GM18511 (cell line): ENCODE data around the gene RASIP1.
"Not testable (repeated sequence)": the region's sequence is repeated elsewhere in the genome, so short reads cannot be mapped to it uniquely, and the experiment has no call there.

Source experiments
- ATAC-seq: cut with Tn5 transposase; IDR thresholded peaks from one replicate; pipeline ENCODE4 v1.9.1; 2021; ENCODE audit warnings: mild to moderate bottlenecking, moderate library complexity; ENCODE audit not compliant: unreplicated experiment

The RASIP1 gene

DNA sequence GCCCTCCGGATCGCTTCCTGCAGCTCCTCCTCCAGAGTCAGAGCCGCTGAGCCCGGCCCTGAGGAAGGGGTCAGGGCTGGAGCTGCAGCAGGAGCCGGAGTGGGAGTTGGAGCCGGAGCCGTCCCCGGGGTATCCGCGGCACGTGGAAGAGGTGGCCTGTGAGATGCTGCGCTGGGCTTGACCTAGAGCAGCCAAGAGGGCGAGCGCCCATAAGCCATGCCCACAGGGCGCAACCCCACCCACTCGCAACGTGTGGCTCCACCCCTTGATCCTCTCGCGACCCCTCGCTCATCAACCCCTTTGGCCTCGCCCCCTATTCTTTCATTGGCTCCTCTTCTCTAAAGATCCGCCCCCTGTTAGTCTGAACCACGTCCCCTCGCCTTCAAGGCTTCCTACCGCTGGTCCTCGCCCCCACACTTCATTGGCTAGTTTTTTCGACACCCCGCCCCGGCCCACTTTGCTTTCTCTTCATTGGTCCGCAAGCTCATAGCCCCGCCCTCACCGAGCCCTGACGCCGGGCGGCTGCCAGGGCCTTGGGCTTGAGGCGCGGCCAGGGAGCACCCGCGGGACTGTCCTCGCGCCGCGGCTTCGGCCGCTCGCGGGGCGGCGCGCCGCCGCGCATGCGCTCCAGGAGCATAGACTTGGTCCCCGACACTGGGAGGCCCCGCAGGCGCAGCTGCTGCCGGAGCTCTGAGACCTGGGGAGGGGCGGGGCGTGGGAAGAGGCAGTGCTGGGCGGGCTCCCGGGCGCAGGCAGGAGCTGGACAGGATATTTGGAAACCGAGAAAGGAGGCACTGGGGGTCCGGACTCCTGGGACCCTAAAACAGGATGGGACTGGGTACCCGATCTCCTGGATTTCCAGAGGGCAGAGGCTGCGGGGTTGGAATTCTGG lies 26.3 kb downstream of the RASIP1 start:
- peak; percentile 93 for ATAC-seq

DNA sequence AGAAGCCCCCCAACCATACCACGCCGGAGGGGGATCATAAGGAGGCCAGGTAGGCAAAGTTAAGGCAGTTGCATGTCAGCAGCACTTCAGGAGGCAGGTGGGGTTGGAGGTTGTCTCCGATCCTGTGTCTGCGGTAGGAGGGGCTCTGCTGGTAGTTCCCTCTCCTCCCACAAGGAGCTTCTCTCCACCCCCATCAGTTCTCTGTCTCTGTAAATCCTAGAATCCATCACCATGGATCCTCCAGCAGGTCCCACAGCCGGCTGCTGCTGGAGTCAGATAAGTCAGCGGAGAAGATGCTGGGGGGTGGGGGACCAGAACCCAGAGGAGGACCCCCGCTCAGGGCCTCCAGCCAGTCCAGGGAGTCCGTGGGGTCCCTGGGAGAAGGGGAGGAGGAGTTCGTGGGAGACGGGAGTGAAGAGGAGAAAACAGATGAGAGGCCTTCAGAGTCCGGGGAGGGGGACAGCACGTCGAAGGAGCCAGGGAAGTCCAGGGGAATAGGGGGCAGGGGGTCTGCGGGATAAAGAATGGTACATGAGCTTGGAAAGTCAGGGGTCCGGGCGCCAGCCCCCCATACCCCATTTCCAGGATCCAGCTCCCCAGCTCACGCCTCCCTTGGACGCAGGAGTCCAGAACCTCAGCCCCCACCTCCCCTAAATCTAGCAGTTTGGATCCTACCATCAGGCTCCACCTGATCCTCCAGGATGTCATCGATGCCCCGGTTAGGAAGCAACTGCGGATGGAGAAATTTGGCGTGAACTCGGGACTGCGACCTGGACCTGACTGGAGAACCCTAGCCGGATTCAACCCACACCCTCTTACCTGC lies 27.2 kb downstream of the RASIP1 start:
- no peak for ATAC-seq

DNA sequence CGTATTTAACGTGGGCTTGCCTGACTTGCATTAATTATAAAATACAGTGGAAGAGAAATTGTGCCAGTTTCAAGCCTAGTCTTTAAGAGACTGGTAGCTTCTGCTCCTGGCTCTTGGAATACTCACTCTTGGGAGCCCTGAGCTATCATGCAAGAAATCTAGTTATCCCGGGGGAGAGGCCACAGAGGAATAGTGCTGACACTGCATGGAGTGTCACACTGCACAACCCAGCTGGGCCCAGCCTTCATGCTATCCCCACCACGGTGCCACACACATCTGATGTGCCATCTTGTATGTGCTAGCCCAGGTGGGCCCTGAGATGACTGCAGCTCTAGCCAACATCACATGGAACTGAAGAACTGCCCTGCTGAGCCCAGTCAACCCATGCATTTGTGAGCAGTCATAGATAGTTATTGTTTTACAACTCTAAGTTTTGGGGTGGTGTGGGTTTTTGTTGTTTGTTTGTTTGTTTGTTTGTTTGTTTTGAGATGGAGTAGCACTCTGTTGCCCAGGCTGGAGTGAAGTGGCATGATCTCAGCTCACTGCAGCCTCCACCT lies 29.2 kb downstream of the RASIP1 start:
- no peak for ATAC-seq

DNA sequence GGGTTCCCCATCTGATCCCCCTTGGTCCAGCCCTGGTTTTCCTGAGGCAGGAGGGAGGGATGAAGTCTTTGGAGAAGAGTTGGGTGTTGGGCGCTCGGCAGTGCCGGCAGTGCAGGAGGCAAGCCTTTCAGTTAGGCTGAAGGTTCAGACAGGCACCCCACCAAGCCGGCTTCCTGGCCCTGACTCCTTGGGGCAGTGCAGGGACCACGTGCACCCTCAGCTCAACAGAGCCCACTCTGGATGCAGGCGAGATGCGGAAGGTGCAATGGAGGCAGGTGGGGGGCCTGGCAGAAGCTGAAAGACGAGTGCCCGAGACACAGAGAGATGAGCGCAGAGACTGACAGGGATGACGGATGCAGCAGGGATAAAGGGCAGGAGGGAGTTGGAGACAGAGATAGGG lies 31.9 kb downstream of the RASIP1 start:
- ATAC-seq = no peak

DNA sequence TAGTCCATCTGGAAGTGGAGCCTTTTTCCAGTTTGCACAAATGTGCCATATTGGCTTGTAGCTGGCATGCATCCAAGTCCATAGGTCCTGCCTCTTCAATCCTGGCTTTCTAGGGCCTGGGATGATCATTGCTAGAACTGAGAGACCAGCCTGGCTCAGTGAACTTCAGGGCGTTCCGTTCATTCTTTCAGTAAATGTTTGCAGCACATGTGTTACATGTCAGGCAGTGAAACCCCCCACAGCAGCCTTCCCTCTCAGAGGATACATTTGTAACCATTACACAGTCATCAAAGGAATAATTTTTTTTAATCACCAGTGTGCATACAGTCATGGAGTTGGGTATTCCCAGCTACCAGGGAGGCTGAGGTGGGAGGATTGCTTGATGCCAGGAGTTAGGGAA lies 35.0 kb downstream of the RASIP1 start:
- no peak for ATAC-seq

DNA sequence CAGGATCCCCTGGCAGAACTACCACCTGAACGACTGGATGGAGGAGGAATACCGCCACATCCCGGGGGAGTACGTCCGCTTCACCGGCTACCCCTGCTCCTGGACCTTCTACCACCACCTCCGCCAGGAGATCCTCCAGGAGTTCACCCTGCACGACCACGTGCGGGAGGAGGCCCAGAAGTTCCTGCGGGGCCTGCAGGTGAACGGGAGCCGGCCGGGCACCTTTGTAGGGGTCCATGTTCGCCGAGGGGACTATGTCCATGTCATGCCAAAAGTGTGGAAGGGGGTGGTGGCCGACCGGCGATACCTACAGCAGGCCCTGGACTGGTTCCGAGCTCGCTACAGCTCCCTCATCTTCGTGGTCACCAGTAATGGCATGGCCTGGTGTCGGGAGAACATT lies 37.1 kb downstream of the RASIP1 start:
- ATAC-seq = no peak

DNA sequence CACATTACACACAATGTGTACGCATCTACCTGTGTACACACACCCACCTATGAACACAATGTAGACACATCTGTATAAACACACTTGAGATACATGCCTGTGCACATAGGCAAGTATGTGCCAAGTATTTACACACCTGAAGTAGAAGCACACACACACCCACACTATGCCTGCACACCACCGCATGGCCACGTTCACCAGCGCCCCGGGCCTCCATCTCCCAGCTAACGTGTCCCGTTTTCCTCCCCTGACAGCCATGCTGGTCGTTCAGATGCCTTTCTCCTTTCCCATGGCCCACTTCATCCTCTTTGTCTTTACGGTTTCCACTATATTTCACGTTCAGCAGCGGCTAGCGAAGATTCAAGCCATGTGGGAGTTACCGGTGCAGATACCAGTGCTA lies 37.7 kb downstream of the RASIP1 start:
- ATAC-seq = no peak

DNA sequence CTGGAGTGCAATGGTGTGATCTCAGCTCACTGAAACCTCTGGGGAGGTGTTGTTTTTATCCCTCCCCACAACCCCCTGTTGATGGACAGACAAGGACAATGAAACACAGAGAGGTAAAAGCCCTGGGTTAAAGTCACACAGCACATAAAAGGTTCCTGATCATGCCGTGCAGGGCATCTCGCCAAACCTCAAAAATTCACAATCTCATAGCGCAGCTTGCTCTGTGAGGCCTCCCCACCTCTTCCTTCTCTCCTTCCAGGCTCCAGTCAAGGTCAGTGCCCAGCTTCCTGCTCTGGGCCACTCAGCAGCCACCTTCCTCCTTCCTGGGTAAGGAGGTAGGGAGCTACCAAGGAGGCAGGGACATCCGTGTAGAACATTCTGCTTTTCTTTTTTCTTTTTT lies 42.4 kb downstream of the RASIP1 start:
- no peak for ATAC-seq

DNA sequence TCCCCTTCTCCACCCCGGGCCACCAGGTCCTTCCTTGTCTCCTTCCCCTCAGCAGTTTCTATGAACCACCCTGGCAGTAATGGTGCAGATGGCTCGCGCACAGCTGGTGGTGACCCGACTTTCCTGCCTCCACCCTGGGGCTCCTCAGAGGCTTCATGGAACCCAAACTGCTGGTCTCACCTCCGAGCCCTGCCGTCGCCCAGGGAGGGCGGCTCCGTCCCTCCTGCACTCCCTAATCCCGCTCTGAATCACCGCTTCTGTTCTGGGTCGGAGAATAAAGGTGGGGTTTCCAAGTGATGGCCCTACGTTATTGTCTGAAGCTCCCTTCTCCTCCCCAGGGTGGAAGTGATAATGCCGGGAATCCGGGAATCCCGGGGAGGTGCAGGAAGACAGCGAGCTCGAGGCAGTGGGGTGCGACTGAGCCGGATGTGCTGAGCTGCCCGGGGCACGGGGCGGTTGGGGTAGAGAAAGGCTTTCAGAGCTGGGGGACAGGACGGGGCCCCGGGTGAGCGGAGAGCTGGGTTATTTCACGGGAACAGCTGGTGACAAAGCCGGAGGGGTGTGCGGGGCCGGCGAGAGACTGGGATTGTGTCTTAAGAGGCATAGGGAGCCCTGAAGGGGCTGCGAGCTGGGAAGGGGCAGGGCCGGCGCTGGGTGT lies 43.9 kb downstream of the RASIP1 start:
- no peak for ATAC-seq

DNA sequence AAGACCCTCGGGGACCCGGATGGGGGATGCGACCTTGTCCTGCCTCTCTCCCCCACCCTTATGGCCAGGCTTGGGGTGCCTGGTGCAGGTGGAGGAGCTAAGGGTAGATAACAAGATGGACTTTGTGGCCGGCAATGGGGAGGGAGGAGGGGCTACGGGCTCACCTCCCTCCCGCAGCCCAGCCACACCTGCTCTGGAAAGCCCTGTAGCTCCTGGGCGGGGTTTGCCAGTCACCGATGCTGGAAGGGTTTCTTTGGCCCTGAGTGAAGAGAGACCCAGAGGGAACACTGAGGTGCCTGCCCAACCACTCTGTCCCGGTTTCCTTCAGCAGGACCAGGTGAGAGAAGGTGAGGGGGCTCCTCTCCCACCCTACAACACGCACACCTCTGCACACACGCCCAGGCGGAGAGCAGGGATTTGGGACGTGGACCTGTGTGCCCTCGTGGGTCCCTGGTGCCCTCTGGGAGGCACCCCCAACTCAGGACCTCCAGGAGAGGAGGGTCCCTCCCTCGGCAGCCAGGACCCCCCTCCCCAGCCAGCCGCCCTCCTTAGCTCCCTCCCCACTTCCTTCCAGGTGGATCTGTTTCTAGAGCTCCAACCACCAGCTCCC lies 44.6 kb downstream of the RASIP1 start, which contains the start of gene FUT2:
FUT2 (plus strand) TSS at position 229 of the 610 bp plus-strand sequence. CDS start 6,986 bp downstream, outside the sequence.
- ATAC-seq = no peak

DNA sequence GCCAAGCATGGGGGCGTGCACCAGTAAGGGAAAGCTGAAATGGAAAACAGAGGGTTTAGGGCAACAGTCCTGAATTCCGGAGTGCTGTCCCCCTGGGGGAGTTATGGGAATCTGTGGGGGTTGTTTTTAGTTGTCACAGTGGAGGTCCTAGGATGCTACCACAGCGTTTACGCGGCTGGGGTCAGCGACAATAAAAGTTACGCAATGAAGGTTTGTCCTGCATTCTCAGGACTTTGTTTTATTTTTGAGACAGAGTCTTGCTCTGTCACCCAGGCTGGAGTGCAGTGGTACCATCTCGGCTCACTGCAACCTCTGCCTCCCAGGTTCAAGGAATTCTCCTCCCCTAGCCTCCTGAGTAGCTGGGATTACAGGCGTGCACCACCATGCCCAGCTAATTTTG lies 46.8 kb downstream of the RASIP1 start:
- ATAC-seq = not testable (repeated sequence)

DNA sequence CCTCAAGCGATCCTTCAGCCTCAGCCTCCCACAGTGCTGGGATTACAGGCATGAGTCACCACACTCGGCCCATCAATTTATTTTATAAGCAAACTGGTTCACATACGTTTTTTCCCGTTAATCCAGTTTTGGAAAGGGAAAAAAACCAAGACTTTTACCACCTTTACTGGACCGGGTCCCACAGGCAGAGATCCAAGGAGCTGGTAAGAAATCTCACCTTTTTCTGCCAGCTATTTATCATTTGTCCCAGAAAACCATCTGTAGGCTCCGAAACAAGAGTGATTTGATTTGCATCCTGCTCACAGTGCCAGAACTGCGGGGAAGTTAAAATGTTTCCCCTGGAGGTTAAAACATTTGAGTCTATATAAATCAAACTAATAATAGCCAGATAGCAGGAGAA lies 51.0 kb downstream of the RASIP1 start:
- no peak for ATAC-seq

DNA sequence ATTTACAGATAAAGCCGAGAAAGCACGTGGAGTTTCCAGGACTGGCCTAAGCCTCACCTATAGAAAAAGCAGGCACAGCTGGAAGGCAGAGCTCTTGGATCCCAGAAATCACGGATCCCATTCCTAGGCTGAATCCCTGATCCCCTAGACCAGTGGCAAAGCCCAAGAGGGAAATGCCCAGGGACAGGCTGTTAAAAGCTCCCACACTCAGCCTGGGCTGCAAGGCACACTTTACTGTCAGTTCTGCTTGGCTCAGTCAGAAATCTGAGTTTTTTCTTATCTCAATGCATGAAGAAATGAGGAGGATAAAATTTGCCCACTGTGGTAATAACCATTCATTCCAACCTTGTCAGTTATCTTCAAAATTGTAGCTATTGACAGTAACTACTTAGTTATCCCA lies 52.6 kb downstream of the RASIP1 start:
- no peak for ATAC-seq

DNA sequence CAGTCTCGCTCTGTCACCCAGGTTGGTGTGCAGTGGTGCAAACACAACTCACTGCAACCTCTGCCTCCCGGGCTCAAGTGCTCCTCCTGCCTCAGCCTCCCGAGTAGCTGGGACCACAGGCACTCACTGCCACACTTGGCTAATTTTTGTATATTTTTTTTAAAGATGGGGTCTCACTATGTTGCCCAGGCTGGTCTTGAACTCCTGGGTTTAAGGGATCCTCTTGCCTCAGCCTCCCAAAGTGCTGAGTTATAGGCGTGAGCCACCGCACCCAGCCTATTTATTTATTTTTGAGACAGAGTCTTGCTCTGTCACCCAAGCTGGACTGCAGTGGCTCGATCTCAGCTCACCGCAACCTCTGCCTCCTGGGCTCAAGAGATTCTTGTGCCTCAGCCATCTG lies 53.8 kb downstream of the RASIP1 start:
- ATAC-seq = not testable (repeated sequence)

DNA sequence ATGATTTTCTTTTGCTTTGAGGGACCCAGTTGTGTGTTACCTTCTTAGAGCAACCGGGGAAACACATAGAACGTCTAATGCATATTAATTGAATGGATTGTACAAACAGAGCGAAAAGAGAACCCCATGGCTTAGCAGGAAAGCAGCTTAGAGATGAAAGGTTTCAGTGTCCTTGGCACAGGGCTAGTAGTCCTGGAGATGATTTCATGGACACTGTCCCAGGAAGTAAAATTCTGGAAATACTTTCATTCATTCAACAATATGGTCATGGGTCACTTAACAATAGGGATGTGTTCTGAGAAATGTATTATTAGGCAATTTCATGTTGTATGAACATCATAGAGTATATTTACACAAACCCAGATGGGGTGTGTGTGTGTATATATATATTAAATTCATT lies 54.3 kb downstream of the RASIP1 start:
- no peak for ATAC-seq

DNA sequence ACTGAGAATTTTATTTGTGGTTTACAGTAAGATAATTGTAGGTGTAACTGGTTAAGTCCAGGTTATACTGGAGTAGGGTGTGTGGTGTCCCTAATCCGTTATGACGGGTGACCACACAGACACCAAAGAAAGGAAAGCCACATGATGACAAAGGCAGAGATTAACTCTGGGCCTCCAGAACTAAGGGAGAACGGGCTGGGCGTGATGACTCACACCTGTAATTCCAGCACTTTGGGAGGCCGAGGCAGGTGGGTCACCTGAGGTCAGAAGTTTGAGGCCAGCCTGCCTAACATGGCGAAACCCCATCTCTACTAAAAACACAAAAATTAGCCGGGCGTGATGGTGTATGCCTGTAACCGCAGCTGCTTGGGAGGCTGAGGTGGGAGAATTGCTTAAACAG lies 54.8 kb downstream of the RASIP1 start:
- no peak for ATAC-seq

DNA sequence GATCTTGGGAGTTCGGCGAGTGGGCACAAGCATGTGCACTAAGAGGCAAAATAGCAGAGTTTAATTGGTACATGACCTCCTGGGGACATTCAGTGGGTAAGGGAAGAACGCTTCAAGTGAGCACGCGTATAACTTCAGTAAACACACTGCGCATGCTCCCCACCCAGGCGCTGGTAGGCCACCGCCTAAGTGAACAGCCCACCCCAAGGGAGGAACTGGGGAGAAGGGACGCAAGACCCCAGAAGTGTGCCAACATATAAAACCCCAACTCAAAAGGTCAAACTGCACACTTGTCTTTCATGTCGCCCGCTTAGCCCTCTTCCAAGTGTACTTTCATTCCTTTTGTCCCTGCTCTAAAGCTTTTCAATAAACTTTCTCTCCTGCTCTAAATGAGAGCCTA lies 57.1 kb downstream of the RASIP1 start:
- no peak for ATAC-seq

DNA sequence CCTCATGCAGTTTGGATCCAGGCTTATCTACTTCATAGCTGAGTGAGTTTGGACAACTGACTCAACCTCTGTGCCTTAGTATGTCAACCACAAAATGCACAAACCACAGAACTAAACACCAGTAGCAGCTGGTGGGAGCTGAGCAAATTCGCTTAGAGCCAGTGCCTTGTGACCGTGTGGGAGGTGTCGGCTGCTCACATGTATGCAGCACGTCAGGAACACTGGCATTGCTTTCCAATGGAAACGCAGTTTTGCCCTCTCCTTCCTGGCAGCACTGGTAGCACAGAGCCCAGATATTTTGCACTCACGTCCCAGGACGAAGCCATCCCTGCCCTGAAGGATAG lies 59.3 kb downstream of the RASIP1 start:
- no peak for ATAC-seq

DNA sequence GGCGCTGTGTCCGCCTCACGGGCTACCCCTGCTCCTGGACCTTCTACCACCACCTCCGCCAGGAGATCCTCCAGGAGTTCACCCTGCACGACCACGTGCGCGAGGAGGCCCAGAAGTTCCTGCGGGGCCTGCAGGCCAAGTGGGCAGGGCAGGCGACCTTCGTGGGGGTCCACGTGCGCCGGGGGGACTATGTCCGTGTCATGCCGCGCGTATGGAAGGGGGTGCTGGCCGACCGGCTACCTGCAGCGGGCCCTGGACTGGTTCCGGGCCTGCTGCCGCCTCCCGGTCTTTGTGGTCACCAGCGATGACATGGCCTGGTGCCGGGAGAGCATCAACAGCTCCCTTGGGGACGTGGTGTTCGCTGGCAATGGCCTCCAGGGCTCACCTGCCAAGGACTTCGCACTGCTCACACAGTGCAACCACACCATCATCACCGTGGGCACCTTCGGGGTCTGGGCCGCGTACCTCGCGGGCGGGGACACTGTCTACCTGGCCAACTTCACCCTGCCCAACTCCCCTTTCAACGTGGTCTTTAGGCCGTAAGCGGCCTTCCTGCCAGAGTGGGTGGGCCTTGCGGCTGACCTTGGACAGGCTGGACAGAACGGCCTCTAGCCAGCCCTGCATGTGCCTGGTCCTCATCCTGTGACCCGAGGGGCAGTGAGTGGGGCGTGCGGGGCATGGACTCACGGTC lies 59.8 kb downstream of the RASIP1 start:
- no peak for ATAC-seq

DNA sequence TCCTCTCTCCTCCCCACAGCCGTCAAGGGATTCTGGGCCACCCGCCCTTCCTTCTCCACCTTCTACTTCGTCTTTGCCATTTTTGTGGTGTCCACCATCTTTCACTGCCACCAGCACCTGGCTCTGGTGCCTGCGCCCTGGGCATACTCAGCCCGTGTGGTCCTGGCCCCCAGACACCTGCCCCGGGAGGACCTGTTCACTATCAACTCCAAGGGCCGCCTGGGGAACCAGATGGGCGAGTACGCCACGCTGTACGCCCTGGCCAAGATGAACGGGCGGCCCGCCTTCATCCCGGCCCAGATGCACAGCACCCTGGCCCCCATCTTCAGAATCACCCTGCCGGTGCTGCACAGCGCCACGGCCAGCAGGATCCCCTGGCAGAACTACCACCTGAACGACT lies 60.4 kb downstream of the RASIP1 start:
- not testable (repeated sequence) for ATAC-seq
